Stimulated activated CD4-positive, alpha-beta T cell treated with anti-CD3 and anti-CD28 coated beads, Interleukin-1b, Interleukin-23, amount 100 ng/mL, for 48 hours (primary cell): ENCODE measurements around the gene NKIRAS1.
"Not testable (repeated sequence)": the region's sequence is repeated elsewhere in the genome, so short reads cannot be mapped to it uniquely, and the experiment has no call there.

ENCODE experiments used
- DNase-seq: peaks from one replicate; pipeline ENCODE4 v3.0.0-alpha.2; 2020

NKIRAS1 gene

GRCh38 chr3:23895181-23895580, 21.6 kb downstream of the NKIRAS1 start:
- DNase-seq: no peak

- no peak for DNase-seq
Observed at GRCh38 chr3:23894254-23895061, 22.3 kb downstream of the NKIRAS1 start.

- DNase-seq: no peak
Observed at GRCh38 chr3:23889950-23890349, 26.8 kb downstream of the NKIRAS1 start.

- DNase-seq: no peak
Observed at GRCh38 chr3:23889386-23889785, 27.4 kb downstream of the NKIRAS1 start.

GRCh38 chr3:23888617-23889228, 28.1 kb downstream of the NKIRAS1 start:
- DNase-seq: no peak

GRCh38 chr3:23886311-23886710, 30.5 kb downstream of the NKIRAS1 start:
- no peak for DNase-seq

- DNase-seq: no peak
Observed at GRCh38 chr3:23885210-23885609, 31.6 kb downstream of the NKIRAS1 start.

- DNase-seq: no peak
Observed at GRCh38 chr3:23884481-23884880, 32.3 kb downstream of the NKIRAS1 start.

- DNase-seq: no peak
Observed at GRCh38 chr3:23882487-23882918, 34.3 kb downstream of the NKIRAS1 start.

- not testable (repeated sequence) for DNase-seq
Observed at GRCh38 chr3:23881993-23882392, 34.8 kb downstream of the NKIRAS1 start.

- no peak for DNase-seq
Observed at GRCh38 chr3:23880703-23881339, 36.0 kb downstream of the NKIRAS1 start.

GRCh38 chr3:23879485-23879884, 37.3 kb downstream of the NKIRAS1 start:
- DNase-seq: no peak

GRCh38 chr3:23877329-23877980, 39.3 kb downstream of the NKIRAS1 start:
- no peak for DNase-seq

GRCh38 chr3:23876923-23877322, 39.9 kb downstream of the NKIRAS1 start:
- DNase-seq: no peak

GRCh38 chr3:23875113-23875725, 41.6 kb downstream of the NKIRAS1 start:
- no peak for DNase-seq

GRCh38 chr3:23874359-23875112, 42.3 kb downstream of the NKIRAS1 start:
- no peak for DNase-seq

- no peak for DNase-seq
Observed at GRCh38 chr3:23873941-23874340, 42.8 kb downstream of the NKIRAS1 start.

GRCh38 chr3:23872330-23872729, 44.5 kb downstream of the NKIRAS1 start:
- DNase-seq: no peak

GRCh38 chr3:23871361-23871760, 45.4 kb downstream of the NKIRAS1 start:
- DNase-seq: not testable (repeated sequence)

- DNase-seq: not testable (repeated sequence)
Observed at GRCh38 chr3:23870663-23871043, 46.1 kb downstream of the NKIRAS1 start.

GRCh38 chr3:23869977-23870662, 46.7 kb downstream of the NKIRAS1 start:
- no peak for DNase-seq

GRCh38 chr3:23867838-23868237, 49.0 kb downstream of the NKIRAS1 start:
- DNase-seq: no peak
